GM10248 (cell line): ENCODE results near the gene SLC9C2.

ENCODE experiments used
- CTCF ChIA-PET: fragments of 300-600 bp; sonication (Branson Sonifier 250); formaldehyde crosslinking; extraction: SDS; loops from one replicate; lab custom pipeline; 2021; ENCODE audit warnings: antibody characterized with exemption; lab: Yijun Ruan, JAX
- POLR2A ChIA-PET: fragments of 350-650 bp; sonication (Branson Sonifier 250); formaldehyde crosslinking; extraction: SDS; loops from one replicate; lab custom pipeline; 2020; ENCODE audit warnings: antibody characterized with exemption; lab: Yijun Ruan, JAX
- DNase-seq: peaks from one replicate; pipeline ENCODE4 v3.0.0; 2012; ENCODE audit errors: extremely low spot score
- TF ChIP-seq, protein P1 (sequence below): IDR thresholded peaks from 2 replicates; pipeline ENCODE4 v1.5.1; 2012; ENCODE audit warnings: mild to moderate bottlenecking, low read depth; ENCODE audit errors: extremely low read depth, missing control alignments, control extremely low read depth

SLC9C2 gene

DNA sequence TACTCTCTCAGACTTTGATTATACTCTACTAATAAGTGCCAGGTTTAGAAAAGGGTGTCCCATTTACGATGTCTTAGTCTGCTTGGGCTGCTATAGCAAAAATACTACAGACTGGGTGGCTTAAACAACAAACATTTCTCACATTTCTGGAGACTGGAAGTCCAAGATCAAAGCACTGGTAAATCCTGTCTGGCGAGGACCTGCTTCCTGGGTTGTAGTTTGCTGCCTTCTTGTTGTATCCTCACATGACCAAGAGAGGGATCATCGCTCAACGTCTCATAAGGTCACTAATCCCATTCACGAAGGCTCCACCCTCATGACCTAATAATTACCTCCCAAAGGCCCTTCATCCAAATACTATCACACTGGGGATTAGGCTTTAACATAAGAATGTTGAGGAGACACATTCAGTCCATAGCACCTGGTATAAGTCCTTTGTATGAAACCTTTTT is 113.7 kb downstream of the SLC9C2 start:
- POLR2A ChIA-PET, result no interaction called here
- DNase-seq, result no peak

DNA sequence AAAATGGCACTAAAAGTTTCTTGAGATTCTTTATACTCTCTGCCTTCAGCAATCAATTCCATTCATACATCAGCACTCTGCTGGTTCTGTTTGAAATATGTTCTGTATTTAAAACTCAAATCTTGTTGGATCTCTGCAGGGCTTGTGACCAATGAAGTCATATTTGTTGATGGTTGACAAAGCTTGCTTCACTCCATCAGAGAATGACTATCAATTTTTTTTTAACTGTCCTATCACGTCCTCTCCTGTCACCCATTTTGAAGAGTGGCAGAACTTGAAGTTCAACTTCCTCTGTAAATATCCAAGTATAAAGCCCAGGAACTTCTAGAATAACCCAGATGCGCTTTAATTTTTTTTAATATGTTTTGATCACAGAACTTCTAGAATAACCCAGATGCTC is 114.9 kb downstream of the SLC9C2 start:
- DNase-seq, result no peak
- ChIA-PET CTCF (interaction anchor here (0.9 kb wide), 1 partner anchor 52 kb away, joined by 3 read pairs; no protein-coding TSS in a partner anchor), POLR2A (interaction anchor here (1.1 kb wide), 1 partner anchor 10 kb away, joined by 3 read pairs; no protein-coding TSS in a partner anchor)
- TF ChIP-seq, protein P1, sequence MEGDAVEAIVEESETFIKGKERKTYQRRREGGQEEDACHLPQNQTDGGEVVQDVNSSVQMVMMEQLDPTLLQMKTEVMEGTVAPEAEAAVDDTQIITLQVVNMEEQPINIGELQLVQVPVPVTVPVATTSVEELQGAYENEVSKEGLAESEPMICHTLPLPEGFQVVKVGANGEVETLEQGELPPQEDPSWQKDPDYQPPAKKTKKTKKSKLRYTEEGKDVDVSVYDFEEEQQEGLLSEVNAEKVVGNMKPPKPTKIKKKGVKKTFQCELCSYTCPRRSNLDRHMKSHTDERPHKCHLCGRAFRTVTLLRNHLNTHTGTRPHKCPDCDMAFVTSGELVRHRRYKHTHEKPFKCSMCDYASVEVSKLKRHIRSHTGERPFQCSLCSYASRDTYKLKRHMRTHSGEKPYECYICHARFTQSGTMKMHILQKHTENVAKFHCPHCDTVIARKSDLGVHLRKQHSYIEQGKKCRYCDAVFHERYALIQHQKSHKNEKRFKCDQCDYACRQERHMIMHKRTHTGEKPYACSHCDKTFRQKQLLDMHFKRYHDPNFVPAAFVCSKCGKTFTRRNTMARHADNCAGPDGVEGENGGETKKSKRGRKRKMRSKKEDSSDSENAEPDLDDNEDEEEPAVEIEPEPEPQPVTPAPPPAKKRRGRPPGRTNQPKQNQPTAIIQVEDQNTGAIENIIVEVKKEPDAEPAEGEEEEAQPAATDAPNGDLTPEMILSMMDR, result no peak

More for the DNA sequence above, 113.7 kb downstream of the SLC9C2 start:
- CTCF ChIA-PET, result interaction anchor here (1.2 kb wide), 1 partner anchor 58 kb away, joined by 3 read pairs; no protein-coding TSS in a partner anchor
- TF ChIP-seq, protein P1, result no peak

DNA sequence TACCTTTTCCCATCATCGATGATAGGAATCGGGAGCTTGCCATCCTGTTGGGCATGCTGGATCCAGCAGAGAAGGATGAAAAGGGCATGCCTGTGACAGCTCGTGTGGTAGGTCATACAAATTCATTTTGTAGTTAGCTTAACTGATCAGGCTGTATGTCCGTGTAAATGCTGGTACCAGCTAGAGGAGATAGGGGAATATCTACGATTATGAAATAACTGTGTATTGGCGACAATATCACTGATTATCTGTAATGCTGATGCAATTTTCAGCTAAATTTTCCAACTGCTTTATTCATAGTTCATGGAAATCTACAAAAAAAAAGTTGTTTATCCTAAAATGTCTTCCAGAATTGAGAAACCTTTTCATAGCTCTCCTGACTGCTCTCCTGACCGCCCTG is 117.5 kb downstream of the SLC9C2 start:
- TF ChIP-seq, protein P1, result no peak
- ChIA-PET CTCF (interaction anchor here (1.2 kb wide), 1 partner anchor 20 kb away, joined by 3 read pairs; no protein-coding TSS in a partner anchor), POLR2A (no interaction called here)
- DNase-seq, result no peak

DNA sequence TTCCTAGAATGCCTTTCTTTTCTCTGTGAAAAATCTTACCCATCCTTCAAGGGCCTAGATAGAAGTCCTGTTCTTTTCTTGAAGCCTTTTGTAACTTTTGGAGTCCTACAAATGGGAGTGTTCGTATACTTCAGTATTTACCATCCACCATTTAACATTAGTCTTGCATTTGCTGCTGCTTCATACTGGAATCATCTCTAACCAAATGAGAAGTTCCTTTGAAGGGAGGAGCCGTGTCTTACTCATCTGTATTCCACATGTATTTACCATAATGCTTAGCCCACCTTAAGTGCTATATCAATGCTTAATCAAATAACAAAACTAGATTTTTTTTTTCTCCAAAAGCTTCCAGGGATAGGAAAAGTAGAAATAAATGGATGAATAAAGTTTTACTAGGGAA is 118.6 kb downstream of the SLC9C2 start:
- CTCF ChIA-PET, result no interaction called here
- POLR2A ChIA-PET, result no interaction called here
- no peak for DNase-seq
- TF ChIP-seq, protein P1, result no peak

DNA sequence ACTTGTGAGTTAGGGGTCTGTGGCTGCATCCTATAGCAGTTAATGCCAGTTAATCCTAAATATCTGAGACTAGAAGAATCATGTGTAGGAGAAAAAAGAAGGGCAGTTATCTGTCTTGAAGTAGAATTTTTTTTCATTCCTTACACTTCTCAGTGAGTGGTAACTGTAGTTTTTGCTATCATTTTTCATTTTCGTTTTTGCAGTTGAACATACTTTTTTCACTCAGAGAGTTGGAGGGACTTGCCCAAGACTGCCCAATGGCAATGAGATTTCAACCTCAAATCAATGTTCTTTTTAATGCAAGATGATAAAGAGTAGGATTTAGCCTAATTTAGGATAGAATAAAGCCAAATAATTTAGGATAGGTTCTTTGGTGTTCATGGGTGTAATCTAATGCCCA is 120.2 kb downstream of the SLC9C2 start:
- POLR2A ChIA-PET, result no interaction called here
- TF ChIP-seq, protein P1, result no peak
- CTCF ChIA-PET, result no interaction called here
- no peak for DNase-seq

DNA sequence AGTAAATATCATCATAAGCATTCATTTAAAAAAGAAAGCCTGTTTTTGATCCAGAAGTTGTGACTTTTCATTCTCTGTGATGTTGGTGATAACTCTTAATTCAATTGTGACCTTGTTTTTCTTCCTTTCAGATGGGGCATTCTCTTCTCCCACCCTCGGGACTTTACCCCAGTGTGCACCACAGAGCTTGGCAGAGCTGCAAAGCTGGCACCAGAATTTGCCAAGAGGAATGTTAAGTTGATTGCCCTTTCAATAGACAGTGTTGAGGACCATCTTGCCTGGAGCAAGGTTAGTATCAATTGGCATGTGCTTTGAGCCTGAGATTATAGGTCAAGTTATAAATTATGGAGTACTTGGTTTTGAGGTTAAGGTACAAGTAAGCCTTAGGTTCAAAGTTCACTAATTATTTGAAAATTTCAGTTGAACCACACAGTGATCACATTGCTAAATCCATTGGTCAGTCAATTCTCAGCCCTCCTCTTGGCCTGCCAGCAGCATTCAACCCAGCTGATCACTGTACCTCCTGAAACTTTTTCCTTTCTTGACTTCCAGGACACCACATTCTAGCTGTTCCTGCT is 121.6 kb downstream of the SLC9C2 start:
- DNase-seq, result no peak
- TF ChIP-seq, protein P1, result no peak
- ChIA-PET POLR2A (no interaction called here), CTCF (interaction anchor here (1.0 to 1.2 kb wide), 2 partner anchors 8 to 10 kb away, joined by 3 read pairs; no protein-coding TSS in a partner anchor)
